Middle frontal gyrus (tissue), 1 donor: ENCODE measurements around the gene SUPT4H1.
A peak's percentile ranks its signal among the peaks of the same experiment; 100 is the strongest.
"Not testable (repeated sequence)": the region's sequence is repeated elsewhere in the genome, so short reads cannot be mapped to it uniquely, and the experiment has no call there.

ENCODE experiments used
- DNase-seq: peaks from one replicate; pipeline ENCODE4 v3.0.0-alpha.2; 2015; ENCODE audit warnings: low spot score; ENCODE audit errors: extremely low spot score

The SUPT4H1 gene

GRCh38 chr17:58351831-58352595 lies at the start of gene SUPT4H1:
Gene SUPT4H1, minus strand, starts transcription at chr17:58352201. Its CDS starts 66 bp downstream, at chr17:58352135.
- DNase-seq: peak; percentile 76

DNA sequence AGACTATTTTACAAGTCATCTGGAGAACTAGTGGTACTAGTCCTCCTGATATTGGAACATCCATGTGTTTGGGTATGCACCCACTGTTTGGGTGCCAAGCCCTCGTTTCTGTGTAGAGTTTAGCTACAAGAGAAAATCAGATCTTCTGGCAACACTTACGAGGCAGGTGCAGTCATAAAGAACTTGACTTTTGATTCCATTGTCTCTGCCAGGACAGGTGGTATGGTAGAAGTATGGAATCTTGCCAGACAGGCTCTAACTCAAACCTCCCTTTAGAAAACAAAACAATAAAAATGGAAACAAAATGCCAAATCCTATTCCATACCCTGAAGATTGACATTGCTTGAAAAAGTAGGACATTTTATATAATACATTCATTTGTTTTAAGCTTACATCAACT lies 49.3 kb upstream of the SUPT4H1 start:
- DNase-seq: no peak

DNA sequence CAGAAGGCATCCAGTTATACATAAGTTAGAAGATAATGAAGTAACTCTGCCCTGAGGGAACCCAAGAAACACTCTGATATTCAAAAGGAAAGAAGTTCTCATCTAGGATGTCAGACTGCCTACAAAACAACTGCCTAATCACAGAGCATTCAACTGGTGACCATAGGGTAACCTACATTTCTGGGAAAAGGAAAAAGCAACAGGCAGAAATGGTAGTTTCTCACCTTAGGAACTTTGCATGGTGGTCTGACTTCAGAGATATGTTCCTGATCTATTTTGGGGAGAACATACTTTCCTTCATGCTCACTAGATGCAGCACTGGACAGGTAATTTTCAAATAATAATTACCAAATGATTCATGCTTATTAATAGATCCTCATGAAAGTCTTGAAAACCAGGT lies 48.8 kb upstream of the SUPT4H1 start:
- no peak for DNase-seq

DNA sequence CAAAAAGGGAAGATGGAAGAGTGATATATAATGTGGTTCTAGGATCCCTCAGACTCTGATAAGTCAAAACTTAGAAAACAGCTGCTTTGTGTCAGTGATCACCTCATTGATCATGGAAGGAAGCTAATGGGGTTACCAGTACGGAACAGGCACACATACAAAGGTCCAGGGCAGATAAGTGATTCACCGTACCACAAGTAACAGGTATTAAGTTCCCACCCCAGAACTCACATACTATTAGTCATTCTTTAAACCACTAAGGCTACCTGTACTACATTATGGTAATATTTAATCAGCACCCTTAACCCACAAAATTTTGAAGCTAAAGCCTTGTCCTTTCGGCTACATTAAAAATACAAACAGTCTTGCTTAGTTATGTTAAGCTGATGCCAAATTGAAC lies 48.0 kb upstream of the SUPT4H1 start:
- no peak for DNase-seq

- DNase-seq: no peak
Observed at GRCh38 chr17:58398574-58399266, 46.7 kb upstream of the SUPT4H1 start.

DNA sequence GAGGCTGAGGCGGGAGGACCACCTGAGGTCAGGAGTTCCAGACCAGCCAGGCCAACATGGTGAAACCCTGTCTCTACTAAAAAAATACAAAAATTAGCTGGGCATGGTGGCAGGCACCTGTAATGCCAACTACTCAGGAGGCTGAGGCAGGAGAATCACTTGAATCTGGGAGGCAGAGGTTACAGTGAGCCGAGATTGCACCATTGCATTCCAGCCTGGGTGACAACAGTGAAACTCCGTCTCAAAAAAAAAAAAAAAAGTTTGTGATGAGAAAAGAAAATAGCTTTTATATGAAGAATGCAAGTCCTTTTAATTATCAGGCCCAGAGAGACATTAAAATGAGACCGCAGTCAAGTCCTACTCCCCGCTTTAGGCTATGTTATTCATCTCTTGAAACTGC lies 45.4 kb upstream of the SUPT4H1 start:
- not testable (repeated sequence) for DNase-seq

- DNase-seq: no peak
Observed at GRCh38 chr17:58396173-58396572, 44.2 kb upstream of the SUPT4H1 start.

- no peak for DNase-seq
Observed at GRCh38 chr17:58394534-58395223, 42.7 kb upstream of the SUPT4H1 start.

GRCh38 chr17:58391302-58391984 lies 39.4 kb upstream of the SUPT4H1 start:
- DNase-seq: no peak

DNA sequence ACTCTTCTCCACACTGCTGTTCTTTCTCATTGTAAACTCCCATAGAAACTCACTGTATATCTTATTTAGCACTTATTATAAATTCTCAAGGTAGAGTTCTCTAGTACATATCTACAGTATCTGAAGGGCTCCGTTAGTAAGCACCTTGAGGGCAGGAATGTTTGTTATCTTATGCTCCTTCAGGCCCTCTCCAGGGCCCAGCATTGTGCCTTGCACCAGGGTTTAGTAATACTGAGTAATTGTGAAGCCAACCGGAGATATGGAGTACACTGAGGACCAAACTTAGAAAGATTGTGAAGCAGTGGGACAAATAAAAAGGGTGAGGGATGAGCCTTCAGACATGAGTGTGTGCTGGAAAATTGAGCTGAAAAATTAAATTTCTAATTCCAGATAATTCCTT lies 38.9 kb upstream of the SUPT4H1 start:
- no peak for DNase-seq

DNA sequence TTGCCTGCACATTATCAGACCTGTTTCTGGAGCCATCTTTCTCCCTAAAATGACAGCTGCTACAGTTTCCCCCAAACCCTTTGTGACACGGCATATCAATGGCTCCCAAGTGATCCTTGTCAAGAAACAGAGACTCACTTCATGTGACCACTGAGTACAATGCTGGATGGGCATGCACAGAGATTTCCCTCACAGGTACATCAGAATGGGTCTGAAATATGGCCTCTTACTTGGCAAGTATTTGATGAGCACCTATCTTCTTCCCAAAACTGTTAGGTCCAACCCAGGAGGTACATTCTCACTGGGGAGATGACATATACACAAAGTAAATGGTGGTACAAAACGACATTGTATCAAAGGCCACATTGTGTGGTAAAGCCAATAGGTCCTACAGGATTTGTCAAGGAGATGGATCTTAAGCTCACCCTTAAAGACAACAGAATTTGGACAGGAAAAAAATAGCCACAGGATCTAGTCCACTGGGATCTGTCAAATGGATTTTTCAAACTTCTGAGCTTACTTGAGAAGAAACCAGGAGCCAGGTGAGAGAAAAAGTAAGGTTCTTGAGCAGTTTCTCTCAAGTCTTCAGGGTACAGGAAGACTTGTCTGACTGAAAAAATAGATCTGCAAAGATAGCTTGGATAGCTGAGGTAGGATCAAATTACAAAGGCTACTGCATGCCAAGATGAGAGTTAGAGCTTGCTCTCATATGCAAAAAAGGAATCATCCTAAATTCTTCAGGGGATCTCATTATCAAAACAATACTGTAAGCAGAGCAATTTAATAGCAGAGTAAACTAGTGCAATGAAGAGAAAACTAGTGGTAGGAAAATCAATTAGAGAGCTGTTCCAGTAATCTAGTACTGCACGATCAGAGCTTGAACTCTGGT lies 36.5 kb upstream of the SUPT4H1 start:
- DNase-seq: no peak

DNA sequence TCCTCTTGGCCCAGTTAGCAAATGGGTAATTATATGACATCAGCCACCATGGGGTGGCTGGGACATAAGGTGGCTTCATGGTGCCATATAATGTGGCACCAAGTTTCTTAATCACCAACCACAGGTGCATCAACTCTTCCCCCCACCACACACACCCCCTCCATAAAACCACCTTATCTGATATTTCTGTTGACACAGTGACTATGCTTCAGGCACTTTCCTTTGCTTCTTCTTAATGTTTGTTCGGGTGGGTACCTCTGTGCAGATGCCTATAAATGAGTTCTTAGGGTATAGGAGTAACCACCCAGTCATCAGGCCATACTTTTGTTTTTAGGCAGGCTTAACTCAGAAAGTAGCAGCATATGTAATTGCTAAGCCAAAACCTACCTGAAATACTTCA lies 35.8 kb upstream of the SUPT4H1 start:
- DNase-seq: no peak

GRCh38 chr17:58386708-58387107 lies 34.7 kb upstream of the SUPT4H1 start:
- no peak for DNase-seq

GRCh38 chr17:58385359-58385899 lies 33.4 kb upstream of the SUPT4H1 start:
- DNase-seq: no peak

DNA sequence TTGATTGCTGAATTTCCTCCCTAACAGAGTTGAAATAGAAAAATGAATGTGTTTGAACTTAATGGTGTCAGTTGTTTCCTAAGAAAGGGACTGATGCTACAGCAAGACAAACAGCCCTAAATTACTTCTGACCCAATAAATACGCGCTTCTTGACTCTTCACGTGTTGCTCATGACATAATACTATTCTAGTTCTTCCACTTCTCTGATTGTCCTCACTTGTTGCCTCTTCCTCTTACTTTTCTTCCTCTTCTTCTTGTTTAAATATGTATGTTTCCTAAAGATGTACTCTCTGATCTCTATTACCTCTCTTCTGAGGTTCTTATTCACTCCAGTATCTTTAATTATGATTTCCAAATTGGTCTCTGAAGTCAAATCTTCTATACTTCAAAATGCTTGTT lies 32.9 kb upstream of the SUPT4H1 start:
- DNase-seq: no peak

- DNase-seq: no peak
Observed at GRCh38 chr17:58383892-58384462, 32.0 kb upstream of the SUPT4H1 start.

- DNase-seq: no peak
Observed at GRCh38 chr17:58382872-58383242, 30.9 kb upstream of the SUPT4H1 start.

DNA sequence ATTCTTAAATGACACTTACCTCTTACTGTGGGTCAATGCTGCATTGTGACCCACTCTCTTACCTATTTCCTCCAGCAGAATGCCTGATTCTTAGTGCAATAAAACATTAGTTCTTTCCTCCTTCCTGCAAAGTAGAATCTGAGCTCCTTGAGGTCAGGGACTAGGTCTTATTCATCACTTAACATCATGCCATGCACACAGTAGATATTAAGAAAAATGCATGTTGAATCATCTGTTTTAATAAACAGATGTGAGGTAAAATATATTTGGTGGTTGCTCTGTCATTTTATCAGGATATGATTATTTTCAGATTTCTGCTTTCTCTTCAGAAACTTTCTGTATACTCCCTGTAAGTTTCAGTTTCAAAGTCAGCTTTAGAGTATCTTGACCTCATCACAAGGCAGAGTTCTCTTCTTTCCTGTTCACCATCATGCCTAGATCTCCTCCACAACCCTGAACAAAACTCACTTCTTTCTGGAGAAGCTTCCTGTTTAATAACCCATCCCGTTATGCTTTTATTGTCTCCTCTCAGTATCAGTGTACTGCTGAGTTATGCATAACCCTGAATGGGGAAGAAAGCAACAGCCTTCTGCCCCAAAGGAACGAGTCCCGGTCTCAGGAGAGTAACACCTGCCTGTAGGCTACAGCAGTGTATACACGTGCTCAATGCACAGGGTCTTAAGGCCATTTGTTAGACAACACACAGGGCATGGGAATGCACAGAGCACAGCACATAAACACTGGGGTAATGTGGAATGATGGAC lies 30.3 kb upstream of the SUPT4H1 start:
- DNase-seq: no peak
